GM23248 (cell line): Measurements from ENCODE around the gene EIF1AD. TPM values are rescaled to one million over a fixed set of nuclear protein-coding genes. Genes with fewer than 3 reads are reported as not detected.

ENCODE experiments used
- DNase-seq: peaks from one replicate; pipeline ENCODE4 v3.0.0-alpha.2; 2015
- H2AFZ ChIP-seq: fragments of 200-600 bp; sonication (generic); 2 replicates; pipeline ENCODE4 v1.6.1; 2016; ENCODE audit warnings: antibody characterized with exemption
- H3F3A ChIP-seq: fragments of 200-600 bp; sonication (generic); 2 replicates; pipeline ENCODE4 v1.6.1; 2016; ENCODE audit warnings: mild to moderate bottlenecking, antibody characterized with exemption, mixed run types; ENCODE audit not compliant: insufficient read depth
- H3K27ac ChIP-seq: fragments of 200-600 bp; sonication (generic); 2 replicates; pipeline ENCODE4 v1.5.1; 2016; ENCODE audit warnings: mild to moderate bottlenecking
- H3K27me3 ChIP-seq: fragments of 200-600 bp; sonication (generic); replicated peaks from 2 replicates; pipeline ENCODE4 v1.6.1; 2016; ENCODE audit warnings: mild to moderate bottlenecking; ENCODE audit not compliant: insufficient read depth
- H3K36me3 ChIP-seq: fragments of 200-600 bp; sonication (generic); 2 replicates; pipeline ENCODE4 v1.6.1; 2016; ENCODE audit warnings: low read depth, mild to moderate bottlenecking
- H3K4me1 ChIP-seq: fragments of 200-600 bp; sonication (generic); 2 replicates; pipeline ENCODE4 v1.6.1; 2016; ENCODE audit warnings: mild to moderate bottlenecking; ENCODE audit not compliant: insufficient read depth
- H3K4me2 ChIP-seq: fragments of 200-600 bp; sonication (generic); one replicate; pipeline ENCODE4 v1.6.1; 2016; ENCODE audit warnings: mild to moderate bottlenecking; ENCODE audit not compliant: unreplicated experiment
- H3K4me3 ChIP-seq: fragments of 200-600 bp; sonication (generic); 2 replicates; pipeline ENCODE4 v1.5.1; 2016; ENCODE audit warnings: mild to moderate bottlenecking
- H3K79me2 ChIP-seq: fragments of 200-600 bp; sonication (generic); 2 replicates; pipeline ENCODE4 v1.6.1; 2016; ENCODE audit warnings: mild to moderate bottlenecking; ENCODE audit not compliant: insufficient read depth
- H3K9ac ChIP-seq: fragments of 200-600 bp; sonication (generic); 2 replicates; pipeline ENCODE4 v1.6.1; 2016; ENCODE audit warnings: mild to moderate bottlenecking
- H3K9me2 ChIP-seq: fragments of 200-600 bp; sonication (generic); 2 replicates; pipeline ENCODE4 v1.6.1; 2016; ENCODE audit warnings: mixed run types, mild to moderate bottlenecking, moderate library complexity; ENCODE audit not compliant: insufficient read depth
- H3K9me3 ChIP-seq: fragments of 200-600 bp; sonication (generic); one replicate; pipeline ENCODE4 v1.6.1; 2017; ENCODE audit warnings: low read depth
- H4K20me1 ChIP-seq: fragments of 200-600 bp; sonication (generic); 2 replicates; pipeline ENCODE4 v1.6.0; 2016; ENCODE audit not compliant: insufficient read depth
- EZH2 ChIP-seq: fragments of 200-600 bp; sonication (generic); IDR thresholded peaks from 2 replicates; pipeline ENCODE4 v1.6.1; 2018; ENCODE audit warnings: antibody characterized with exemption, mild to moderate bottlenecking; ENCODE audit not compliant: insufficient read depth, poor library complexity, severe bottlenecking
- EZH2phosphoT487 ChIP-seq: fragments of 200-600 bp; sonication (generic); IDR thresholded peaks from 2 replicates; pipeline ENCODE4 v1.6.1; 2018; ENCODE audit warnings: antibody characterized with exemption, moderate library complexity, mild to moderate bottlenecking, low read depth; ENCODE audit not compliant: insufficient read depth
- WGBS, 2 experiments: methylation state at CpG; one replicate each; pipeline ENCODE4 v1.1.6; 2015 to 2017; ENCODE audit warnings: low lambda C conversion rate in 2 of 2, low coverage in 1 of 2; ENCODE audit errors: missing lambda C conversion rate in 2 of 2; 5-methylcytosine and 5-hydroxymethylcytosine counted together
- in situ Hi-C: fragments of 300-500 bp; cut with MboI; formaldehyde crosslinking; loops from 2 replicates; pipeline ENCODE4 v1.15.0; 2020
- polyA plus RNA-seq: library from polyadenylated mRNA; unstranded; fragments of >200 nt; fragmentation: Nextera tagmentation; extraction: Ambion mirVana; gene quantifications from 2 replicates; pipeline ENCODE4 v1.2.1, GENCODE V29; 2016
- total RNA-seq: library from RNA; depleted of rRNA; stranded (reverse); fragments of >200 nt; shearing (Covaris generic); gene quantifications from 2 replicates; pipeline ENCODE4 v1.2.3, GENCODE V29; 2014

Gene EIF1AD
- total and polyA plus RNA-seq, 2 experiments from 2014 or later = 21.6 to 22.8 TPM

DNA sequence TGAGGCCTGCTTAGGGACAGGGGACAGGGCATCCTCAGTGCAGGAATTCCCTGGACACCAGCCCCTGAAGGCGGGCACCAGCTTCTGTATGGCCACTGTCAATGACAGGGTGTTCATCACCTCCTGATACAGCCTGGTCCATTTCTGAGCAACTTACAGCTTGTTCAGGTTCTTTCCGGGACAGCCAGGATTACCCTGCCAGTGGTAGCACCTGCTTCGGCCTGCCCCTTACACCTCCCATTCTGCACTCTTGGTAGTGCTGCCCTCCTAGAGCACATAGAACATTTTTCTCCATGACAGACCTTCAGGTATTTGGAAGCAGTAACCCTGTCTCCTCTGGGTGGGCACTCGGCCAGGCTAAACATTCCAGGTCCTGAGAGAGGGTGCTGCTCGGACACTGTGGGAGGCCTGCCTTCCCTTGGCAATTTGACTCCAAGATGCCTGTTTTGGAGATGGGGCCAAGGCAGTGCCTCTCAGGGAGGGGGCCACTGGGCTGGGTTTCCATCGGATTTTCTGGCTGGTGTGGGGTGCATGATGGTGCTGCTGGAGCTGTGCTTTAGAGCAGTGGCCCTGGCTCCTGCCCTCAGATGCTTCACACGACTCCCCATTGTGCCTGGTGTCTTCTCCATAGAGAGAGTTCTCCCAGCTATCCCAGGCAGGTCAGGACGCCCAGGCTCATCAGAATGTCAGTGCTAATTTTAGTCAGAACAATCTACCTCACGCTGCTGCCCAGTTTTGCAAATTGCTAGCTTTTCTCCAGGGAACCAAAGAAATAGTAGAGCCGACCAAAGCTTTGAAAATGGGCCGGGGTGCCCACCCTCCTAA, 45.8 kb upstream of the EIF1AD start:
- no peaks in the 10 kb centered on the region for H3K9me2 ChIP-seq
- no peak overlapping the region for H3K4me2 ChIP-seq
- no peak overlapping the region for H3K27ac ChIP-seq
- 72 to 83% methylated on average over 11 of the region's 11 CpGs for WGBS, 2 experiments
- peaks cover 7% of the 10 kb centered on the region for H3K4me1 ChIP-seq
- no peaks in the 10 kb centered on the region for H3K9me3 ChIP-seq
- peaks cover 10% of the 10 kb centered on the region; the same call in 1 of the 2 replicates for H3F3A ChIP-seq
- H3K4me3 ChIP-seq = no peak overlapping the region
- DNase-seq = no peak
- H2AFZ ChIP-seq = no peak overlapping the region
- peaks cover 6% of the 10 kb centered on the region for H3K79me2 ChIP-seq
- in situ Hi-C loops = no loop called here
- TF ChIP-seq EZH2 (no peak), EZH2phosphoT487 (no peak)
- no peaks in the 10 kb centered on the region for H3K27me3 ChIP-seq
- no peaks in the 10 kb centered on the region for H4K20me1 ChIP-seq
- no peak overlapping the region for H3K9ac ChIP-seq
- no peaks in the 10 kb centered on the region for H3K36me3 ChIP-seq

GRCh38 chr11:66046901-66047300, 44.9 kb upstream of the EIF1AD start:
- no peak overlapping the region for H3K27ac ChIP-seq
- H3K9me3 ChIP-seq = no peaks in the 10 kb centered on the region
- no peak overlapping the region for H3K9ac ChIP-seq
- H2AFZ ChIP-seq = no peak overlapping the region
- no peaks in the 10 kb centered on the region for H4K20me1 ChIP-seq
- no peak overlapping the region for H3K4me3 ChIP-seq
- no peaks in the 10 kb centered on the region for H3K79me2 ChIP-seq
- TF ChIP-seq EZH2phosphoT487 = no peak
- no peak for TF ChIP-seq EZH2
- no peaks in the 10 kb centered on the region for H3K27me3 ChIP-seq
- no peaks in the 10 kb centered on the region for H3K9me2 ChIP-seq
- 92 to 97% methylated on average over 3 of the region's 3 CpGs for WGBS, 2 experiments
- H3F3A ChIP-seq = peaks cover 10% of the 10 kb centered on the region; the same call in 1 of the 2 replicates
- no peaks in the 10 kb centered on the region for H3K36me3 ChIP-seq
- H3K4me1 ChIP-seq = peaks cover 7% of the 10 kb centered on the region
- DNase-seq = no peak
- in situ Hi-C loops = no loop called here
- no peak overlapping the region for H3K4me2 ChIP-seq

GRCh38 chr11:66045177-66045639, 43.3 kb upstream of the EIF1AD start:
- no peaks in the 10 kb centered on the region for H3K4me1 ChIP-seq
- no peaks in the 10 kb centered on the region for H3K9me3 ChIP-seq
- H3F3A ChIP-seq = no peaks in the 10 kb centered on the region
- no peak overlapping the region for H2AFZ ChIP-seq
- no peak overlapping the region for H3K9ac ChIP-seq
- no peaks in the 10 kb centered on the region for H3K36me3 ChIP-seq
- H3K79me2 ChIP-seq = no peaks in the 10 kb centered on the region
- no peaks in the 10 kb centered on the region for H3K9me2 ChIP-seq
- no peaks in the 10 kb centered on the region for H4K20me1 ChIP-seq
- H3K27me3 ChIP-seq = no peaks in the 10 kb centered on the region
- H3K27ac ChIP-seq = no peak overlapping the region
- H3K4me3 ChIP-seq = no peak overlapping the region
- TF ChIP-seq EZH2phosphoT487 = no peak
- no peak for TF ChIP-seq EZH2
- peak; percentile 88 for DNase-seq
- WGBS, 2 experiments = 15 to 17% methylated on average over 11 of the region's 11 CpGs
- no peak overlapping the region for H3K4me2 ChIP-seq
- in situ Hi-C loops = no loop called here

DNA sequence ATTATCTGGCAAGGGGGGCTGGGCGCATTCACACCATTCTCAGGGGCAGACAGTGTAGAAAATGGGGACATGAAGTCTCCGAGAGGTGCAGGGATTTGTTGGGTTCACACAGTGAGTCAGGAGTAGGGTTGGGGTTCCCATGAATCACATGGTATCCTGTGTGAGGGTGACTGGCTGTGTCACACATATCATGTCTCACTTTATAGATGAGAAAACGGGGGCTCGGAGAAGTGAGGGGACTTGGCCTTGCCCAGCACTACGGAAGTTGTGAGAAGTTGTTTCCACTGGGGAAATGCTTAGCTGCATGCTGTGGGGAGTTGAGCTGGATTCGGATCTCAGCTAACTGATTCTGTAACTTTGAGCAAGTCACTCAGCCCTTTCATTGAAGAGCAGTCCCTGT, 42.8 kb upstream of the EIF1AD start:
- H3K4me1 ChIP-seq = no peaks in the 10 kb centered on the region
- no peaks in the 10 kb centered on the region for H3K27me3 ChIP-seq
- H4K20me1 ChIP-seq = no peaks in the 10 kb centered on the region
- H3K79me2 ChIP-seq = no peaks in the 10 kb centered on the region
- H3K9me3 ChIP-seq = no peaks in the 10 kb centered on the region
- H3F3A ChIP-seq = no peaks in the 10 kb centered on the region
- no peak overlapping the region for H3K4me3 ChIP-seq
- H3K36me3 ChIP-seq = no peaks in the 10 kb centered on the region
- TF ChIP-seq EZH2phosphoT487 (no peak), EZH2 (no peak)
- no peak for DNase-seq
- H3K27ac ChIP-seq = no peak overlapping the region
- H3K4me2 ChIP-seq = no peak overlapping the region
- 53 to 62% methylated on average over 6 of the region's 6 CpGs for WGBS, 2 experiments
- no peaks in the 10 kb centered on the region for H3K9me2 ChIP-seq
- no peak overlapping the region for H2AFZ ChIP-seq
- in situ Hi-C loops = no loop called here
- no peak overlapping the region for H3K9ac ChIP-seq
